ENCODE data around the gene GNG3.

The GNG3 gene

GRCh38 chr11:62708392-62708791 is 916 bp downstream of the GNG3 start:
- no peak for TF ChIP-seq CTCF (conservative IDR thresholded peaks at IDR 0.05)
- peak overlapping the region; percentile 93 for H3K27ac ChIP-seq

GRCh38 chr11:62708793-62709192 is 1.3 kb downstream of the GNG3 start:
- peak overlapping the region; percentile 93 for H3K27ac ChIP-seq
- TF ChIP-seq CTCF (conservative IDR thresholded peaks at IDR 0.05) = no peak

- H3K27ac ChIP-seq = peak overlapping the region; percentile 93
- TF ChIP-seq CTCF (conservative IDR thresholded peaks at IDR 0.05) = no peak
Observed at GRCh38 chr11:62709247-62710000, 1.9 kb downstream of the GNG3 start.

GRCh38 chr11:62710001-62710345 is 2.5 kb downstream of the GNG3 start:
- peak overlapping the region; percentile 93 for H3K27ac ChIP-seq
- no peak for TF ChIP-seq CTCF (conservative IDR thresholded peaks at IDR 0.05)

GRCh38 chr11:62712276-62712812 is 4.9 kb downstream of the GNG3 start:
- 0 out of 2 replicates have a peak overlapping the region, but pooled peaks have one; percentile 5 for H3K27ac ChIP-seq
- no peak for TF ChIP-seq CTCF (conservative IDR thresholded peaks at IDR 0.05)

- no peak for TF ChIP-seq CTCF (conservative IDR thresholded peaks at IDR 0.05)
- 0 out of 2 replicates have a peak overlapping the region, but pooled peaks have one; percentile 5 for H3K27ac ChIP-seq
Observed at GRCh38 chr11:62712861-62713260, 5.4 kb downstream of the GNG3 start.

GRCh38 chr11:62713343-62713742 is 5.9 kb downstream of the GNG3 start:
- 0 out of 2 replicates have a peak overlapping the region, but pooled peaks have one; percentile 5 for H3K27ac ChIP-seq
- no peak for TF ChIP-seq CTCF (conservative IDR thresholded peaks at IDR 0.05)

All from VCaP (cell line).